ENCODE data around the gene MYRIP.
"Not testable (repeated sequence)": the region's sequence is repeated elsewhere in the genome, so short reads cannot be mapped to it uniquely, and the experiment has no call there.

DNA sequence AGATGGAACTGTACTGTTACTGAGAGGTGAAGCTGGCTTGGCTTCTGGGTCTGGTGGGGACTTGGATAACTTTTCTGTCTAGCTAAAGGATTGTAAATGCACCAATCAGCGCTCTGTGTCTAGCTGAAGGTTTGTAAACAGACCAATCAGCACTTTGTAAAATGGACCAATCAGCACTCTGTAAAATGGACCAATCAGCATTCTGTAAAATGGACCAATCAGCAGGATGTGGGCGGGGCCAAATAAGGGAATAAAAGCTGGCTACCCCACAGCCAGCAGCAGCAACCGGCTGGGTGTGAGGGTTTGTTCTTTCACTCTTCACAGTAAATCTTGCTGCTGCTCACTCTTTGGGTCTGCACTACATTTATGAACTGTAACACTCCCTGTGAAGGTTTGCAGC lies 6.9 kb upstream of the MYRIP start:
- TF ChIP-seq POLR2AphosphoS5 (IDR thresholded peaks at IDR 0.05; ENCODE audit: low read depth, low read length); JUND (IDR thresholded peaks at IDR 0.05); POLR2A (IDR thresholded peaks at IDR 0.05; ENCODE audit: borderline replicate concordance, extremely low read depth, insufficient read depth, insufficient read length); EZH2phosphoT487 (IDR thresholded peaks at IDR 0.05; ENCODE audit: borderline replicate concordance); TCF7L2 (IDR thresholded peaks at IDR 0.05; ENCODE audit: borderline replicate concordance, extremely low read depth, insufficient read depth, insufficient read length); SRF (IDR thresholded peaks at IDR 0.05; ENCODE audit: low read depth); YY1 (IDR thresholded peaks at IDR 0.05; ENCODE audit: extremely low read depth, insufficient replicate concordance, low read depth, low read length); RAD21 (IDR thresholded peaks at IDR 0.05; ENCODE audit: low read depth); EZH2 (IDR thresholded peaks at IDR 0.05): not testable (repeated sequence)
- TF ChIP-seq, protein P1, sequence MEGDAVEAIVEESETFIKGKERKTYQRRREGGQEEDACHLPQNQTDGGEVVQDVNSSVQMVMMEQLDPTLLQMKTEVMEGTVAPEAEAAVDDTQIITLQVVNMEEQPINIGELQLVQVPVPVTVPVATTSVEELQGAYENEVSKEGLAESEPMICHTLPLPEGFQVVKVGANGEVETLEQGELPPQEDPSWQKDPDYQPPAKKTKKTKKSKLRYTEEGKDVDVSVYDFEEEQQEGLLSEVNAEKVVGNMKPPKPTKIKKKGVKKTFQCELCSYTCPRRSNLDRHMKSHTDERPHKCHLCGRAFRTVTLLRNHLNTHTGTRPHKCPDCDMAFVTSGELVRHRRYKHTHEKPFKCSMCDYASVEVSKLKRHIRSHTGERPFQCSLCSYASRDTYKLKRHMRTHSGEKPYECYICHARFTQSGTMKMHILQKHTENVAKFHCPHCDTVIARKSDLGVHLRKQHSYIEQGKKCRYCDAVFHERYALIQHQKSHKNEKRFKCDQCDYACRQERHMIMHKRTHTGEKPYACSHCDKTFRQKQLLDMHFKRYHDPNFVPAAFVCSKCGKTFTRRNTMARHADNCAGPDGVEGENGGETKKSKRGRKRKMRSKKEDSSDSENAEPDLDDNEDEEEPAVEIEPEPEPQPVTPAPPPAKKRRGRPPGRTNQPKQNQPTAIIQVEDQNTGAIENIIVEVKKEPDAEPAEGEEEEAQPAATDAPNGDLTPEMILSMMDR (IDR thresholded peaks at IDR 0.05 in 2 of 3, conservative IDR thresholded peaks at IDR 0.05 in 1 of 3; ENCODE audit: borderline replicate concordance in 1 of 3, insufficient read depth in 1 of 3, low read depth in 2 of 3, low read length in 2 of 3) = not testable (repeated sequence)
- TF ChIP-seq, protein P2, sequence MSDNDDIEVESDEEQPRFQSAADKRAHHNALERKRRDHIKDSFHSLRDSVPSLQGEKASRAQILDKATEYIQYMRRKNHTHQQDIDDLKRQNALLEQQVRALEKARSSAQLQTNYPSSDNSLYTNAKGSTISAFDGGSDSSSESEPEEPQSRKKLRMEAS (IDR thresholded peaks at IDR 0.05) = not testable (repeated sequence)

Data from HCT116 (cell line).